HepG2 (cell line): Measurements from ENCODE around the gene MCC. TPM values are rescaled to one million over a fixed set of nuclear protein-coding genes. Genes with fewer than 3 reads are reported as not detected.

ENCODE experiments used
- ATAC-seq: fragments of 200-7000 bp; cut with Tn5 transposase; 3 replicates; pipeline ENCODE4 v1.9.1; 2020; ENCODE audit warnings: mild to moderate bottlenecking, moderate library complexity
- BruUV-seq: library from RNA; stranded (reverse); fragments of 400-500 nt; replicated peaks from 2 replicates; lab custom pipeline; 2021; lab: Mats Ljungman, UMichigan
- CTCF ChIA-PET: fragments of 300-600 bp; formaldehyde crosslinking; extraction: SDS; loops from one replicate; lab custom pipeline; 2021; ENCODE audit warnings: low total read pairs, inconsistent platforms, low intra/inter-chr PET ratio; lab: Yijun Ruan, JAX
- POLR2A ChIA-PET: fragments of 350-600 bp; sonication (Branson Sonifier 250); formaldehyde crosslinking; loops from one replicate; lab custom pipeline; 2020; ENCODE audit warnings: antibody characterized with exemption, inconsistent platforms; lab: Yijun Ruan, JAX
- DNase-seq: peaks from one replicate; pipeline ENCODE4 v3.0.0-alpha.2; 2015; ENCODE audit warnings: low spot score
- FAIRE-seq: peaks from 3 replicates; lab custom pipeline; 2011; peaks lifted over from hg19 to GRCh38; lab: Jason Lieb, UNC
- H2AFZ ChIP-seq: one replicate; pipeline ENCODE4 v1.6.1; 2011; ENCODE audit warnings: low read length, inconsistent platforms
- H3K27ac ChIP-seq: fragments of 300-600 bp; 3 replicates; pipeline ENCODE4 v1.8.0; 2011; ENCODE audit warnings: mixed run types, mild to moderate bottlenecking, mixed read lengths, low read length, inconsistent platforms; ENCODE audit not compliant: insufficient read depth; ENCODE audit errors: extremely low read length
- H3K27me3 ChIP-seq, 2 experiments: fragments of 200-600 bp in 1 of 2; 2 replicates in 1 of 2; 3 replicates in 1 of 2; pipeline versions ENCODE4 v1.6.0 to v1.8.0; 2011; ENCODE audit warnings: low read length in 2 of 2, mild to moderate bottlenecking in 2 of 2, moderate library complexity in 2 of 2, inconsistent platforms in 1 of 2; ENCODE audit not compliant: insufficient read depth in 2 of 2, control insufficient read depth in 1 of 2
- H3K36me3 ChIP-seq, 2 experiments: fragments of 200-600 bp in 1 of 2; replicated peaks in 1 of 2; 2 replicates in 1 of 2; 3 replicates in 1 of 2; pipeline versions ENCODE4 v1.5.1 to v1.8.0; 2011; ENCODE audit warnings: low read length in 2 of 2, inconsistent platforms in 1 of 2; ENCODE audit not compliant: insufficient read depth in 2 of 2, control insufficient read depth in 1 of 2
- H3K4me1 ChIP-seq: 2 replicates; pipeline ENCODE4 v1.5.1; 2012; ENCODE audit warnings: low read length, inconsistent platforms; ENCODE audit not compliant: insufficient read depth
- H3K4me2 ChIP-seq: 2 replicates; pipeline ENCODE4 v1.6.0; 2011; ENCODE audit warnings: low read depth, low read length, inconsistent platforms
- H3K4me3 ChIP-seq, 3 experiments: fragments of 200-600 bp in 1 of 3; sonication (generic), shearing (Covaris generic) in 1 of 3; replicated peaks in 1 of 3; 2 replicates each; pipeline ENCODE4 v1.5.1; 2011 to 2016; ENCODE audit warnings: low read length in 3 of 3, inconsistent platforms in 2 of 3, low read depth in 2 of 3, mild to moderate bottlenecking in 2 of 3, control low read depth in 1 of 3, mixed read lengths in 1 of 3; ENCODE audit not compliant: insufficient read depth in 1 of 3
- H3K79me2 ChIP-seq: one replicate; pipeline ENCODE4 v1.6.1; 2011; ENCODE audit warnings: low read length, inconsistent platforms; ENCODE audit not compliant: insufficient read depth
- H3K9ac ChIP-seq: 2 replicates; pipeline ENCODE4 v1.6.0; 2011; ENCODE audit warnings: mild to moderate bottlenecking, low read depth, low read length, inconsistent platforms; ENCODE audit not compliant: insufficient read depth
- H3K9me3 ChIP-seq: 2 replicates; pipeline ENCODE4 v1.5.1; 2012; ENCODE audit warnings: mild to moderate bottlenecking, low read length
- H4K20me1 ChIP-seq: 2 replicates; pipeline ENCODE4 v1.6.0; 2011; ENCODE audit warnings: inconsistent platforms, mild to moderate bottlenecking, low read length, moderate library complexity; ENCODE audit not compliant: insufficient read depth
- FOXK1 ChIP-seq: sonication (generic); formaldehyde crosslinking; IDR thresholded peaks from 2 replicates; pipeline ENCODE4 v1.4.0; 2020; ENCODE audit warnings: low read depth, missing genetic modification reagents, borderline replicate concordance
- IKZF1 ChIP-seq: fragments of 450-650 bp; IDR thresholded peaks from 2 replicates; pipeline ENCODE4 v1.7.1; 2016
- KDM3A ChIP-seq: IDR thresholded peaks from 2 replicates; pipeline ENCODE4 v1.6.1; 2018; ENCODE audit warnings: low read depth, missing compliant biosample characterization
- RXRA ChIP-seq: sonication (generic); formaldehyde crosslinking; IDR thresholded peaks from 2 replicates; pipeline ENCODE4 v1.5.1; 2020; ENCODE audit warnings: missing genetic modification reagents
- TBX3 ChIP-seq: fragments of 450-650 bp; IDR thresholded peaks from 2 replicates; pipeline ENCODE4 v1.6.1; 2017; ENCODE audit warnings: antibody characterized with exemption, mild to moderate bottlenecking, inconsistent platforms, borderline replicate concordance
- ZFAT ChIP-seq: sonication (generic); formaldehyde crosslinking; conservative IDR thresholded peaks from 2 replicates; pipeline ENCODE4 v1.8.1; 2023; ENCODE audit warnings: missing genetic modification reagents, inconsistent platforms
- ZNF33A ChIP-seq: sonication (generic); formaldehyde crosslinking; IDR thresholded peaks from 2 replicates; pipeline ENCODE4 v1.5.1; 2020; ENCODE audit warnings: missing genetic modification reagents, mild to moderate bottlenecking, moderate library complexity, borderline replicate concordance
- ZNF670 ChIP-seq: sonication (generic); formaldehyde crosslinking; IDR thresholded peaks from 2 replicates; pipeline ENCODE4 v1.8.0; 2022; ENCODE audit warnings: mild to moderate bottlenecking, missing genetic modification reagents, borderline replicate concordance
- ZNF792 ChIP-seq: IDR thresholded peaks from 2 replicates; pipeline ENCODE4 v1.6.1; 2016
- WGBS: methylation state at CpG from one replicate; pipeline ENCODE4 v1.1.6; 2017; ENCODE audit warnings: low lambda C conversion rate; 5-methylcytosine and 5-hydroxymethylcytosine counted together
- in situ Hi-C: cut with HindIII; loops from 2 replicates; pipeline ENCODE4 v1.10.0; 2017; ENCODE audit warnings: low pct_unique_long_range_greater_than_20kb; ENCODE audit not compliant: extremely low pct_ligation_motif_present
- intact Hi-C: fragments of 100-400 bp; cut with micrococcal nuclease; formaldehyde crosslinking; loops from one replicate; pipeline ENCODE4 v1.10.0; 2022; ENCODE audit not compliant: unreplicated experiment
- polyA plus RNA-seq, 8 experiments: library from polyadenylated mRNA; depleted of rRNA in 3 of 8; stranded (reverse) in 7 of 8; unstranded in 1 of 8; fragments of >200 nt; fragmentation: Illumina TruSeq in 4 of 8; extraction: Trizol in 4 of 8; gene quantifications; 2 replicates each; pipeline versions ENCODE4 v1.2.1 to v1.2.3, GENCODE V29; 2011 to 2016; ENCODE audit warnings: low read depth in 4 of 8, missing spikeins in 1 of 8, mixed read lengths in 1 of 8; ENCODE audit not compliant: insufficient read depth in 1 of 8
- total RNA-seq, 5 experiments: library from RNA; depleted of rRNA; stranded (reverse); fragments of >200 nt; fragmentation: Illumina TruSeq; extraction: Trizol; gene quantifications; 2 replicates each; pipeline ENCODE4 v1.2.3, GENCODE V29; 2016; ENCODE audit warnings: low read depth in 1 of 5
- TF ChIP-seq, protein P1 (sequence below): sonication (generic); formaldehyde crosslinking; IDR thresholded peaks from 2 replicates; pipeline ENCODE4 v1.4.0; 2020; ENCODE audit warnings: mild to moderate bottlenecking, missing genetic modification reagents

The MCC gene
- total and polyA plus RNA-seq, 2 of the 13 experiments (the other 11 are each of a cell fraction or from before 2014, with no cell fraction given), result 0.55 to 2.4 TPM

DNA sequence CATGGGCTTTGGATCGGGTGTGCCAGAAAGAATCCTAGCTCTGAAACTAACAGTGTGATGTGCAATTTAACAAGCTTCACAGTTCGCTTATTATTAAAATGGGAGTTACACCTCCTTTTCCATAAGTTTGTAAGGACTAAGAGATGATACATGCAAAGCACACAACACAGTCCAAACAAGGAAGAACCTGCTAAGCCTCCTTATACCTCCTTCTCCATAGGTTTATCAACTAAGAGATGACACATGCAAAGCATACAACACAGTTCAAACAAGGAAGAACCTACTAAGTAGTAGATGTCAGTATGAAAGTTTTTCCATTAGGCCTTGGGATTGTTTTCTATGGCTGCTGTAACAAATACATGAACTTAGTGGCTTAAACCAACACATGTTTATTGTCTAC lies 295.7 kb downstream of the MCC start:
- H2AFZ ChIP-seq, result no peak overlapping the region
- H3K9ac ChIP-seq, result no peak overlapping the region
- intact Hi-C loops (no loop called here), in situ Hi-C loops (no loop called here)
- no TSS peak for BruUV-seq
- no peaks in the 10 kb centered on the region for H3K36me3 ChIP-seq
- 78% methylated on average over 2 of the region's 2 CpGs for WGBS
- DNase-seq, result no peak
- no peaks in the 10 kb centered on the region for H3K79me2 ChIP-seq
- ChIA-PET CTCF (no interaction called here), POLR2A (no interaction called here)
- ATAC-seq, result no peak
- no peaks in the 10 kb centered on the region for H4K20me1 ChIP-seq
- TF ChIP-seq, protein P1, sequence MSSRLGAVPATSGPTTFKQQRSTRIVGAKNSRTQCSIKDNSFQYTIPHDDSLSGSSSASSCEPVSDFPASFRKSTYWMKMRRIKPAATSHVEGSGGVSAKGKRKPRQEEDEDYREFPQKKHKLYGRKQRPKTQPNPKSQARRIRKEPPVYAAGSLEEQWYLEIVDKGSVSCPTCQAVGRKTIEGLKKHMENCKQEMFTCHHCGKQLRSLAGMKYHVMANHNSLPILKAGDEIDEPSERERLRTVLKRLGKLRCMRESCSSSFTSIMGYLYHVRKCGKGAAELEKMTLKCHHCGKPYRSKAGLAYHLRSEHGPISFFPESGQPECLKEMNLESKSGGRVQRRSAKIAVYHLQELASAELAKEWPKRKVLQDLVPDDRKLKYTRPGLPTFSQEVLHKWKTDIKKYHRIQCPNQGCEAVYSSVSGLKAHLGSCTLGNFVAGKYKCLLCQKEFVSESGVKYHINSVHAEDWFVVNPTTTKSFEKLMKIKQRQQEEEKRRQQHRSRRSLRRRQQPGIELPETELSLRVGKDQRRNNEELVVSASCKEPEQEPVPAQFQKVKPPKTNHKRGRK (CRISPR knock-in tag), result no peak
- TF ChIP-seq ZNF33A (CRISPR knock-in tag), result no peak
- TF ChIP-seq ZFAT, result no peak
- no peak for TF ChIP-seq IKZF1
- TF ChIP-seq FOXK1 (CRISPR knock-in tag), result no peak
- no peak for TF ChIP-seq ZNF792 (CRISPR knock-in tag)
- no peak for TF ChIP-seq RXRA
- TF ChIP-seq KDM3A (CRISPR knock-in tag), result no peak
- no peak for TF ChIP-seq TBX3
- TF ChIP-seq ZNF670, result no peak
- peaks cover 6% of the 10 kb centered on the region for H3K9me3 ChIP-seq
- H3K4me1 ChIP-seq, result peaks cover 12% of the 10 kb centered on the region
- no peak overlapping the region for H3K4me3 ChIP-seq
- FAIRE-seq, result no peak
- no peak overlapping the region for H3K4me2 ChIP-seq
- no peaks in the 10 kb centered on the region; a peak in 1 of 5 replicates for H3K27me3 ChIP-seq
- H3K27ac ChIP-seq, result no peak overlapping the region
